CD14-positive monocyte (primary cell): ENCODE measurements around the gene SNPH. TPM values are rescaled to one million over a fixed set of nuclear protein-coding genes. Genes with fewer than 3 reads are reported as not detected.
"Not testable (repeated sequence)": the region's sequence is repeated elsewhere in the genome, so short reads cannot be mapped to it uniquely, and the experiment has no call there.

ENCODE experiments used
- DNase-seq, 3 donors: peaks; one replicate each; pipeline ENCODE4 v3.0.0-alpha.2; 2011 to 2022
- H2AFZ ChIP-seq: 2 replicates; pipeline ENCODE4 v1.6.0; 2012; ENCODE audit warnings: mild to moderate bottlenecking, low read depth, low read length, inconsistent platforms; ENCODE audit not compliant: insufficient read depth, poor library complexity, severe bottlenecking
- H3K27ac ChIP-seq, 2 donors: 1 replicate in 1 of 2; 2 replicates in 1 of 2; pipeline ENCODE4 v1.5.1; 2012 to 2013; ENCODE audit warnings: low read length in 2 of 2, control low read depth in 1 of 2, inconsistent platforms in 1 of 2, low read depth in 1 of 2, mild to moderate bottlenecking in 1 of 2
- H3K27me3 ChIP-seq, 2 donors: one replicate each; pipeline versions ENCODE4 v1.6.0 to v1.6.1; 2011 to 2013; ENCODE audit warnings: low read length in 2 of 2; ENCODE audit not compliant: control insufficient read depth in 2 of 2, insufficient read depth in 2 of 2
- H3K36me3 ChIP-seq, 2 donors: replicated peaks in 1 of 2; 1 replicate in 1 of 2; 2 replicates in 1 of 2; pipeline versions ENCODE4 v1.5.1 to v1.6.1; 2012 to 2013; ENCODE audit warnings: low read length in 2 of 2, control low read depth in 1 of 2, inconsistent platforms in 1 of 2, mild to moderate bottlenecking in 1 of 2; ENCODE audit not compliant: insufficient read depth in 2 of 2, control insufficient read depth in 1 of 2
- H3K4me1 ChIP-seq, 2 donors: 1 replicate in 1 of 2; 2 replicates in 1 of 2; pipeline versions ENCODE4 v1.5.1 to v1.6.1; 2012 to 2013; ENCODE audit warnings: low read length in 2 of 2, control low read depth in 1 of 2, inconsistent platforms in 1 of 2, mild to moderate bottlenecking in 1 of 2, moderate library complexity in 1 of 2; ENCODE audit not compliant: insufficient read depth in 2 of 2, control insufficient read depth in 1 of 2
- H3K4me2 ChIP-seq: replicated peaks from 2 replicates; pipeline ENCODE3; 2012; ENCODE audit warnings: low read length, moderate library complexity, mild to moderate bottlenecking; ENCODE audit not compliant: poor library complexity, severe bottlenecking; ENCODE audit errors: extremely low read depth
- H3K4me3 ChIP-seq, 3 experiments: fragments of 200-600 bp in 1 of 3; sonication (generic) in 1 of 3; replicated peaks in 1 of 3; 1 replicate in 2 of 3; 2 replicates in 1 of 3; pipeline ENCODE4 v1.5.1; 2011 to 2013; ENCODE audit warnings: low read length in 3 of 3, mild to moderate bottlenecking in 3 of 3, control low read depth in 2 of 3, low read depth in 2 of 3, inconsistent platforms in 1 of 3, moderate library complexity in 1 of 3
- H3K79me2 ChIP-seq: 2 replicates; pipeline ENCODE4 v1.6.0; 2012; ENCODE audit warnings: mild to moderate bottlenecking, control low read depth, inconsistent platforms, low read length, moderate library complexity; ENCODE audit not compliant: insufficient read depth
- H3K9ac ChIP-seq: 2 replicates; pipeline ENCODE4 v1.6.0; 2017; ENCODE audit warnings: low read length, mild to moderate bottlenecking; ENCODE audit not compliant: insufficient read depth, poor library complexity, severe bottlenecking
- H3K9me3 ChIP-seq, 2 donors: replicated peaks in 1 of 2; 1 replicate in 1 of 2; 2 replicates in 1 of 2; pipeline versions ENCODE4 v1.5.1 to v1.6.1; 2012 to 2013; ENCODE audit warnings: low read length in 2 of 2, control low read depth in 1 of 2; ENCODE audit not compliant: control insufficient read depth in 1 of 2, insufficient read depth in 1 of 2
- H4K20me1 ChIP-seq: 2 replicates; pipeline ENCODE4 v1.6.0; 2012; ENCODE audit warnings: mild to moderate bottlenecking, low read length, control low read depth, moderate library complexity; ENCODE audit not compliant: insufficient read depth
- H3K27ac Mint-ChIP-seq, 7 donors: one replicate each; pipeline ENCODE4 v1.8.0; 2020; ENCODE audit warnings: mild to moderate bottlenecking in 7 of 7, mixed read lengths in 7 of 7, moderate library complexity in 6 of 7, inconsistent platforms in 2 of 7
- H3K27me3 Mint-ChIP-seq, 3 donors: one replicate each; pipeline ENCODE4 v1.8.0; 2021 to 2022; ENCODE audit warnings: low read depth in 3 of 3, mild to moderate bottlenecking in 3 of 3, mixed read lengths in 3 of 3, moderate library complexity in 3 of 3, inconsistent platforms in 1 of 3
- H3K36me3 Mint-ChIP-seq, 2 donors: one replicate each; pipeline ENCODE4 v1.8.0; 2020; ENCODE audit warnings: mixed read lengths in 2 of 2, inconsistent platforms in 1 of 2, mild to moderate bottlenecking in 1 of 2
- H3K4me1 Mint-ChIP-seq: one replicate; pipeline ENCODE4 v1.8.0; 2020; ENCODE audit warnings: mild to moderate bottlenecking, mixed read lengths
- H3K4me3 Mint-ChIP-seq, 2 donors: one replicate each; pipeline ENCODE4 v1.8.0; 2020; ENCODE audit warnings: mild to moderate bottlenecking in 2 of 2, mixed read lengths in 2 of 2, moderate library complexity in 1 of 2
- H3K9me3 Mint-ChIP-seq, 7 donors: one replicate each; pipeline ENCODE4 v1.8.0; 2020 to 2022; ENCODE audit warnings: mixed read lengths in 7 of 7, mild to moderate bottlenecking in 6 of 7, moderate library complexity in 6 of 7, inconsistent platforms in 2 of 7
- CTCF ChIP-seq: fragments of 200-600 bp; IDR thresholded peaks from one replicate; pipeline ENCODE4 v1.8.0; 2022; ENCODE audit warnings: antibody characterized with exemption, mild to moderate bottlenecking
- WGBS: methylation state at CpG from one replicate; pipeline ENCODE4 v1.1.5; 2013; ENCODE audit warnings: missing lambda C conversion rate; ENCODE audit not compliant: insufficient coverage; 5-methylcytosine and 5-hydroxymethylcytosine counted together
- intact Hi-C, 2 donors: fragments of 100-400 bp; cut with micrococcal nuclease; formaldehyde crosslinking; loops; one replicate each; pipeline versions ENCODE4 v1.15.0 to v1.15.1; 2023
- polyA minus RNA-seq: library from RNA; depleted of rRNA, polyadenylated mRNA; stranded (reverse); fragments of >200 nt; gene quantifications from 2 replicates; pipeline ENCODE4 v1.2.3, GENCODE V29; 2012
- polyA plus RNA-seq, 3 donors: library from polyadenylated mRNA; depleted of rRNA in 1 of 3; unstranded in 2 of 3; stranded (reverse) in 1 of 3; fragments of 300-500 nt in 2 of 3; fragments of >200 nt in 1 of 3; fragmentation: Illumina TruSeq in 2 of 3; gene quantifications; 1 replicate in 2 of 3; 2 replicates in 1 of 3; pipeline ENCODE4 v1.2.3, GENCODE V29; 2012 to 2021
- total RNA-seq, 12 experiments: library from RNA in 1 of 12; stranded (reverse) in 1 of 12; fragments of 120-200 nt in 1 of 12; gene quantifications; one replicate each; pipeline ENCODE4 v1.2.4 and lab custom pipeline; 2013 to 2026; ENCODE audit warnings: mixed read lengths in 6 of 12, inconsistent platforms in 1 of 12

Gene SNPH
- 0.15 TPM for total RNA-seq (2013)
- polyA plus RNA-seq (under 1 TPM in 2 of 3 donors, not detected in 1; 0.07 to 0.10 TPM), polyA minus RNA-seq (0.08 and 0.28 TPM in 2 replicates), total RNA-seq (lab: John Stamatoyannopoulos, UW) (0.07 to 0.75 (median 0.34) reads per million in 11 experiments)

GRCh38 chr20:1266167-1266973 lies at the start of gene SNPH:
TSS of gene SNPH (plus strand) at chr20:1266294. CDS start at chr20:1296240, 29,946 bp downstream.
- intact Hi-C loops = no loop called here
- peak in 2 of 3 donors; percentile 5 to 13 for DNase-seq
- peaks cover 6 to 12% of the 10 kb centered on the region in 2 donors for H3K4me1 ChIP-seq
- no peaks in the 10 kb centered on the region for H4K20me1 ChIP-seq
- peak within 1 kb of the TSS; percentile 24 to 69 (median 28) for H3K4me3 ChIP-seq
- peaks cover 31 to 52% (median 39%) of the 10 kb centered on the region in 3 donors for H3K27me3 Mint-ChIP-seq
- H3K27ac ChIP-seq = no peak within 1 kb of the TSS
- H3K4me3 Mint-ChIP-seq = peak within 1 kb of the TSS; percentile 63 to 82
- under 1% methylated on average over 48 of the region's 61 CpGs for WGBS
- peak within 1 kb of the TSS; percentile 76 for H2AFZ ChIP-seq
- H3K9me3 Mint-ChIP-seq = peaks cover 0 to 25% (median 12%) of the 10 kb centered on the region in 7 donors
- H3K4me2 ChIP-seq = peak within 1 kb of the TSS; percentile 81
- no peak within 1 kb of the TSS for H3K9ac ChIP-seq
- H3K27me3 ChIP-seq = peaks cover 23 to 52% of the 10 kb centered on the region in 2 donors
- no peak within 1 kb of the TSS for H3K27ac Mint-ChIP-seq
- no peaks in the 10 kb centered on the region for H3K36me3 ChIP-seq
- no peaks in the 10 kb centered on the region for H3K79me2 ChIP-seq
- peaks cover 10% of the 10 kb centered on the region for H3K4me1 Mint-ChIP-seq
- no peak for TF ChIP-seq CTCF
- peaks cover 4 to 8% of the 10 kb centered on the region in 2 donors for H3K9me3 ChIP-seq
- peaks cover 0 to 9% of the 10 kb centered on the region in 2 donors for H3K36me3 Mint-ChIP-seq

- H3K4me1 ChIP-seq, H3K27ac ChIP-seq, H3K36me3 ChIP-seq, H3K27ac Mint-ChIP-seq, H3K27me3 ChIP-seq, H3K4me3 ChIP-seq, H3K9me3 ChIP-seq, H3K79me2 ChIP-seq, H3K9ac ChIP-seq, H3K4me1 Mint-ChIP-seq, H3K4me3 Mint-ChIP-seq, H4K20me1 ChIP-seq, intact Hi-C loops, DNase-seq, H3K4me2 ChIP-seq, H3K9me3 Mint-ChIP-seq, H3K36me3 Mint-ChIP-seq, H2AFZ ChIP-seq: not testable (repeated sequence)
- WGBS = 92% methylated on average over 16 of the region's 19 CpGs
- peaks cover 12 to 27% (median 12%) of the 10 kb centered on the region in 3 donors for H3K27me3 Mint-ChIP-seq
These were observed 49.3 kb upstream of the SNPH start for GRCh38 chr20:1216527-1217427.

- H4K20me1 ChIP-seq, H3K27ac Mint-ChIP-seq, H3K4me2 ChIP-seq, H3K36me3 Mint-ChIP-seq, H3K9me3 ChIP-seq, H2AFZ ChIP-seq, H3K36me3 ChIP-seq, H3K4me3 ChIP-seq, H3K9ac ChIP-seq, H3K4me3 Mint-ChIP-seq, H3K79me2 ChIP-seq, H3K27ac ChIP-seq, intact Hi-C loops, DNase-seq: not testable (repeated sequence)
- Histone ChIP-seq H3K27me3 (peaks cover 15 to 28% of the 10 kb centered on the region in 2 donors), H3K4me1 (peaks cover 14 to 17% of the 10 kb centered on the region in 2 donors)
- peaks cover 3 to 36% (median 15%) of the 10 kb centered on the region in 7 donors for H3K9me3 Mint-ChIP-seq
- WGBS = no CpG with 5 or more reads among the region's 4 CpGs
- H3K4me1 Mint-ChIP-seq = peaks cover 16% of the 10 kb centered on the region
- H3K27me3 Mint-ChIP-seq = peaks cover 25 to 50% (median 29%) of the 10 kb centered on the region in 3 donors
These were observed 43.3 kb upstream of the SNPH start for GRCh38 chr20:1222750-1223149.
